ENCODE measurements around the gene ZNF770.
A peak's percentile ranks its signal among the peaks of the same experiment; 100 is the strongest.

ZNF770 gene, protein sequence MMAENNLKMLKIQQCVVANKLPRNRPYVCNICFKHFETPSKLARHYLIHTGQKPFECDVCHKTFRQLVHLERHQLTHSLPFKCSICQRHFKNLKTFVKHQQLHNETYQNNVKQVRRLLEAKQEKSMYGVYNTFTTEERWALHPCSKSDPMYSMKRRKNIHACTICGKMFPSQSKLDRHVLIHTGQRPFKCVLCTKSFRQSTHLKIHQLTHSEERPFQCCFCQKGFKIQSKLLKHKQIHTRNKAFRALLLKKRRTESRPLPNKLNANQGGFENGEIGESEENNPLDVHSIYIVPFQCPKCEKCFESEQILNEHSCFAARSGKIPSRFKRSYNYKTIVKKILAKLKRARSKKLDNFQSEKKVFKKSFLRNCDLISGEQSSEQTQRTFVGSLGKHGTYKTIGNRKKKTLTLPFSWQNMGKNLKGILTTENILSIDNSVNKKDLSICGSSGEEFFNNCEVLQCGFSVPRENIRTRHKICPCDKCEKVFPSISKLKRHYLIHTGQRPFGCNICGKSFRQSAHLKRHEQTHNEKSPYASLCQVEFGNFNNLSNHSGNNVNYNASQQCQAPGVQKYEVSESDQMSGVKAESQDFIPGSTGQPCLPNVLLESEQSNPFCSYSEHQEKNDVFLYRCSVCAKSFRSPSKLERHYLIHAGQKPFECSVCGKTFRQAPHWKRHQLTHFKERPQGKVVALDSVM

DNA sequence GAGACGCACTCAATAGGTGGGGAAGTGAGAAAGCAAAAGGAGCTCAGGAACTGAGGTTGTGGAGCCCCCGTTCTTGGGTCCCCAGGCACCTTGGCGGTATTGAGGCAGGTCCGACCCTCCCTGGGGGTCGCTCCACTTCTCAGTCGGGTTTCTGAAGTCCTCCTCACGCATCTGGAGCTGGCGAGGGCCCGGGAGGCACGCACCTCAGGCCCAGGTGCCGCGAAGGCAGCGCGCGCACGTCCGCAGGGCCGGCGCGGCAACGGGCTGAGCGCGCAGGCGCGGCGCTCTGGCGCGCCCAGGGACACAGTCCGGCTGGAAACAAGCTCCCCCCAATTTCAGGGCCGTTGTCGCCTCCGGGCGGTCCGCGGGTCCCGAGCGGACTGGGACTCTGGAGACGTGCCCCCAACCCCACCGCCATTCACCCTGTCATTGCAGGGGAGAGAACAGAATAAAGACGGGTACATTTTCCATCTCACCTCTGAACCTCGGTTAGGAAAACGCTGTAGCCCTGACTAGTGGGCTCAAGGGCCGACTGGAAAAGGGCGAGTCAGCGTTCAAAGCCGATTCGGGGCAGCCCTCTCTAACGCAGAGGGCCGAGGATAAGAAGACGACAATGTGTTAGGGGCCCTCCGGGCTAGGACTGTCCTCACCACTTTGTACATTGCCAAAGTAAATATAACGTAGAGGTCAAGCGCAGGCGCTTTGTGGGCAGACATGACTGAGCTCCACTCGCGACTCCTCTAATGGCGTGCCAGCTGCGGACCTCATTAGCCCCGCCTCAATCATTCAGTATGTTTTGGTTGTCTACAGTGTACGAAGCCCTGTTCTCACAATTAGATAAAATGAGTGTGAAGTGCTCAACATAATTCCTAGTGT, at the start of gene ZNF770:
TSS of gene ZNF770 (minus strand) at position 261 of the 876 bp plus-strand sequence. CDS start 4,853 bp downstream, outside the sequence.
- DNase-seq (ENCODE audit: low spot score) = peak; percentile 88

DNA sequence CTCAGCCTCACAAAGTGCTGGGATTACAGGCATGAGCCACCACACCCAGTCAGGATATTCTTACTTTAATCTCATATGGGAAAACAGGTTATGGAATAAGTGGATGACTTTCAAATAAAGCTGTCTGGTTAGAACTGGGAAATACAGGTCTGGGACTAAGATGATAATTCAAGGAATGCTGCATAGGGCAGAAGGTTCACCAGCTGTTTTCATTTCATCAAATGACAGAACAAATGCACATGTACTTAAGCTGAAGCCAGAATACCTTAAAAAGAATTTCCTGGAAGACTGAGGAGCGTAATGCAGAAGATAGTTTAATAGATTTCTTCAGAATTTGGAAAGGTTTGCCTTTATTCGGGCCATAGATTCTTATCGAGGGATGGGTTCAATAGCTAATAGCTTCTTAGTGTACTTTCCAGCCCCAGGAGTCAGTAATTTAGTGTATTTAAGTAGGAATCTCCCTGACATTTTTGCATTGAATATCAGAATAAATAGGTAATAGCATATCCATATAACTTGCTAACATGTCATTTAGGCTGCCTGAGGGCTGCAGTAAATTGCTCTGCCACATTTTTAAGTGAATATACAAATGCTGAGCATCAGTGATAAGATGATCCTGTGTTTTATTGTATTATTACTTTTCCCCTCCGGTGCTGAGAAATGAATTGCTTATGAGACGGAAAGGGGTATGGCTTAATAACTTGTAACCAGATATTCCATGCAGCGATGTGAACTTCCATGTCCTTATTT, 40.3 kb upstream of the ZNF770 start:
- no peak for DNase-seq (ENCODE audit: low spot score)

- DNase-seq (ENCODE audit: low spot score) = no peak
Measured at GRCh38 chr15:35023804-35024203, 35.7 kb upstream of the ZNF770 start.

DNA sequence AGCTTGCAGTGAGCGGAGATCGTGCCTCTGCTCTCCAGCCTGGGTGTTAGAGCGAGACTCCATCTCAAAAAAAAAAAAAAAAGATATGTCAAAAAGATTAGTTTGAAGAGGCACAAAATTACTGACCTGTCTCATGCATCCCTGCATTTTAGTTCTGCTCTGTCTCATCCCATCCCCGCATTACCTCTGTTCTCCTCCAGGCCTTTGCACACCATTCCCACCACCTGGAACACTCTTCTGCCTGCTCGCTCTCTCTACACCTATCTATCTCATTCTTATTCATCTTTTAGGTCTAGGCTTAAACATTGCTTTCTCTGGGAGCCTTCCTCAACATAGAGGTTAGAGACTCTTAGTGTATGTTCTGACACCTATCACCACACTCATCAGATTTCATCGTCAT, 32.9 kb upstream of the ZNF770 start:
- no peak for DNase-seq (ENCODE audit: low spot score)

GRCh38 chr15:35019404-35020327, 31.6 kb upstream of the ZNF770 start:
- no peak for DNase-seq (ENCODE audit: low spot score)

- no peak for DNase-seq (ENCODE audit: low spot score)
Measured at GRCh38 chr15:35014241-35014640, 26.2 kb upstream of the ZNF770 start.

- no peak for DNase-seq (ENCODE audit: low spot score)
Measured at GRCh38 chr15:35013370-35013769, 25.3 kb upstream of the ZNF770 start.

DNA sequence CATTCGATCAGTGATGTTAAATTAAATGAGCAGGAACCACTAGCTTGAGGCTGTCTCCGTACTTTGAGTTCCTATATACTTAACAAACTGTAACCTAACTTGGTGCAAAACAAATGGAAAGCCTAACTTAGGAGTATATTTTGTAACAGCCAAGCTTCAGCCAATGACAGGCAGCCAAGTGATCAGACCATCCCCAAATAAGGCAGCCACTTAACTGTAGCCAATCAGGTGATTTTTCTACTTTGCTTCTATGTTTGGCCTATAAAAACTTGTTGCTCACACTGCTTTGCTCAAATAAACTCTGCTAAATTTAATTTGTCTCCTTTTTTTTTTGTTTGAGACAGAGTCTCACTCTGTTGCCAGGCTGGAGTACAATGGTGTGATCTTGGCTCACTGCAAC, 19.3 kb upstream of the ZNF770 start:
- no peak for DNase-seq (ENCODE audit: low spot score)

- no peak for DNase-seq (ENCODE audit: low spot score)
Measured at GRCh38 chr15:35005933-35006332, 17.8 kb upstream of the ZNF770 start.

- DNase-seq (ENCODE audit: low spot score) = no peak
Measured at GRCh38 chr15:35003928-35004327, 15.8 kb upstream of the ZNF770 start.

- DNase-seq (ENCODE audit: low spot score) = no peak
Measured at GRCh38 chr15:35000511-35000910, 12.4 kb upstream of the ZNF770 start.

GRCh38 chr15:34999906-35000305, 11.8 kb upstream of the ZNF770 start:
- DNase-seq (ENCODE audit: low spot score) = no peak

DNA sequence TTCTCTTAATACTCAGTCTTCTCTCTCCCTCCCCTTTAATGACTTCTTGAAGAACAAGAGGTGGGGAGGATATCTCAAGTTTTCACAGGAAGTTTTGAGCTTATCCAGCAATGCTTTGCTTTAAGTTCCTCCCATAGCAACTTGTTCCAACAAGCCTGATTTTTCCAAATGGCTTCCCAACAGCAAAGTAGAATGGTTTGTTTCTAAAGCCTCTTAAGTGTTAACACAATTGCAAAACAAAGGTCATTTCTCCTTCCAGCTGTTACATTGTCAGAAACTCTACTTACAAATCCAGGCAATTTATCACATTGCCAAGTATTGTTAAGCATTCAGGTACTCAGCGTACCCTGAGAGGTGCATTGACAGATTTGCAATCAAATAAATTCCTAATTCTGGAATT, 6.8 kb upstream of the ZNF770 start:
- no peak for DNase-seq (ENCODE audit: low spot score)

DNA sequence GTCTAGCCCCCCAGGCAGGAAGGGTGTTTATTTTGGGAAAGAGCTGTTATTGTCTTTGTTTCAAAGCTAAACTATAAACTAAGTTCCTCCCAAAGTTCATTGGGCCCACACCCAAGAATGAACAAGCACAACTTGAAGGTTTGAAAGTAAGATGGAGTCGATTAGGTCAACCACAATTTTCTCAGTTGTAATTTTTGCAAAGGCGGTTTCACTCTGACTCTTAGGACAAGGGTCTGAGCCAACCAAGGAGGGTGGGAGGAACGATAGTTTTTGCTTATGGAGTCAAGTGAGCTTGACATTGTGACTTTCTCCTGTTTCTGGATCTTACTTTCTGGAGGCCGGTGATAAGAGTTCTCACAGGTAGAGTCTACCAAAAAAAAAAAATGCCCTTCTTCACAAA, 5.8 kb upstream of the ZNF770 start:
- DNase-seq (ENCODE audit: low spot score) = no peak

- no peak for DNase-seq (ENCODE audit: low spot score)
Measured at GRCh38 chr15:34993412-34993811, 5.3 kb upstream of the ZNF770 start.

DNA sequence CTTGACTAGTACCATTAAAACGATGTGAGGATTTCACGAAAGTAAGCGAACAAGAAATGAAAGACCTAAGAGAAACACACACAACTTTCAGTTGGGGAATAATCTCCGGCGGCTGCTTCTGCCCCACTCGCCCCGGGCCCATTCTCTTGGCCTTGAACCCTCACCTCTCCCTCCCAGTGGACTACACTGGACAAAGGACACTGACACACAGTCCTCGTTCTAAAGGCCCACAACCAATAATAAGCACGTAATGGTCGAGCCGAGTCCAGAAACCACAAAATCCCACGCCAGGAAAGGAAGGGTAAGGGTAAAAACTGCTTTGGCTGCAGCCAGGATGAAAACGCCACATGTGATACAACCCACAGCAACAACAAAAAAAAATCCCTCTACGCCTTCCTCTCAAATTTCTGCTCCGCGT, 469 bp downstream of the ZNF770 start:
- DNase-seq (ENCODE audit: low spot score) = no peak

GRCh38 chr15:34986771-34987480, 1.2 kb downstream of the ZNF770 start:
- no peak for DNase-seq (ENCODE audit: low spot score)

DNA sequence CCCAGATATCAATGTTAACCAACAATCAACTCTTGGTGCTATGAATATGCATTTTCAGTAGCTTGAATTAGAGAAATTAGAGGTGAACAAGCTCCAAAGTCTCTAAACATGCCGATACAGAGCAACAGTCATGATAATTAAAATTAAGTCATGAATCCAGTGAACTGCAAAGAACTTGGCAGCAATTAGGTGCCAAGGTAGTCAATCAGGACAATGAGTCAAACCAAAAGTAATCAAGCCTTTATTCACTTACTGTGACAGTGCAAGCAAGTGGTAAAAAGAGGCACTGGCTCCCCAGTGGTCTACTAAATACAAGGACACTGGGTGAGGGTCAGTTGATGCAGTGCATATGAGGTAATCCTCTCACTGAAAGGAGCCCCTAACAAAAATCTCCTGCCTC, 1.8 kb downstream of the ZNF770 start:
- DNase-seq (ENCODE audit: low spot score) = no peak

GRCh38 chr15:34984889-34985630, 3.0 kb downstream of the ZNF770 start:
- no peak for DNase-seq (ENCODE audit: low spot score)
